GM12878 (cell line): ENCODE measurements around the gene MYL3. TPM values are rescaled to one million over a fixed set of nuclear protein-coding genes. Genes with fewer than 3 reads are reported as not detected.

Experiments used
- ATAC-seq: fragments of 200-7000 bp; cut with Tn5 transposase; 3 replicates; pipeline ENCODE4 v1.9.1; 2020; ENCODE audit warnings: mild to moderate bottlenecking, moderate library complexity
- BruUV-seq: library from RNA; stranded (reverse); fragments of 400-500 nt; replicated peaks from 2 replicates; lab custom pipeline; 2021; lab: Mats Ljungman, UMichigan
- CTCF ChIA-PET: fragments of 300-600 bp; sonication (Branson Sonifier 250); formaldehyde crosslinking; extraction: SDS; loops from one replicate; lab custom pipeline; 2021; ENCODE audit warnings: inconsistent platforms; lab: Yijun Ruan, JAX
- POLR2A ChIA-PET: fragments of 350-600 bp; formaldehyde crosslinking; extraction: SDS; loops from one replicate; lab custom pipeline; 2021; ENCODE audit warnings: inconsistent platforms; lab: Charles Lee
- RAD21 ChIA-PET: fragments of 300-600 bp; sonication (Branson Sonifier 250); formaldehyde crosslinking; loops from one replicate; lab custom pipeline; 2023; ENCODE audit warnings: antibody characterized with exemption; ENCODE audit not compliant: unreplicated experiment; lab: Charles Lee
- SMC1A ChIA-PET: fragments of 300-600 bp; sonication (Branson Sonifier 250); formaldehyde crosslinking; loops from one replicate; lab custom pipeline; 2023; ENCODE audit not compliant: unreplicated experiment, uncharacterized antibody; lab: Charles Lee
- DNase-seq: peaks from one replicate; pipeline ENCODE4 v3.0.0-alpha.2; 2011; ENCODE audit warnings: low read depth, low spot score
- FAIRE-seq: peaks from 3 replicates; lab custom pipeline; 2011; peaks lifted over from hg19 to GRCh38; lab: Jason Lieb, UNC
- H2AFZ ChIP-seq: 2 replicates; pipeline ENCODE4 v1.6.0; 2011; ENCODE audit warnings: low read depth, low read length, control low read depth; ENCODE audit not compliant: control insufficient read depth
- H3K27ac ChIP-seq: 2 replicates; pipeline ENCODE4 v1.5.1; 2011; ENCODE audit warnings: control low read depth; ENCODE audit not compliant: control insufficient read depth, insufficient read depth
- H3K27me3 ChIP-seq, 2 experiments: replicated peaks in 1 of 2; 2 replicates each; pipeline versions ENCODE4 v1.6.0 to v1.6.1; 2011; ENCODE audit warnings: low read length in 1 of 2; ENCODE audit not compliant: control insufficient read depth in 2 of 2, insufficient read depth in 2 of 2
- H3K36me3 ChIP-seq, 2 experiments: 2 replicates each; pipeline ENCODE4 v1.5.1; 2011; ENCODE audit warnings: low read length in 1 of 2; ENCODE audit not compliant: control insufficient read depth in 2 of 2, insufficient read depth in 2 of 2
- H3K4me1 ChIP-seq: 2 replicates; pipeline ENCODE4 v1.6.1; 2011; ENCODE audit warnings: mild to moderate bottlenecking, low read length, moderate library complexity, mixed read lengths; ENCODE audit not compliant: control insufficient read depth, insufficient read depth
- H3K4me2 ChIP-seq: 2 replicates; pipeline ENCODE4 v1.6.0; 2011; ENCODE audit warnings: control low read depth; ENCODE audit not compliant: control insufficient read depth, insufficient read depth
- H3K4me3 ChIP-seq: fragments of 200-600 bp; sonication (generic); 2 replicates; pipeline ENCODE4 v1.5.1; 2016
- H3K79me2 ChIP-seq: 2 replicates; pipeline ENCODE4 v1.6.0; 2011; ENCODE audit warnings: low read length; ENCODE audit not compliant: control insufficient read depth, insufficient read depth
- H3K9ac ChIP-seq: 2 replicates; pipeline ENCODE4 v1.8.0; 2011; ENCODE audit warnings: low read length, control low read depth, mixed read lengths; ENCODE audit not compliant: control insufficient read depth, insufficient read depth
- H3K9me3 ChIP-seq: replicated peaks from 3 replicates; pipeline ENCODE4 v1.5.1; 2011; ENCODE audit warnings: mild to moderate bottlenecking, low read length; ENCODE audit not compliant: control insufficient read depth, insufficient read depth
- H4K20me1 ChIP-seq: 2 replicates; pipeline ENCODE4 v1.6.0; 2011; ENCODE audit not compliant: control insufficient read depth, insufficient read depth
- BACH1 ChIP-seq: fragments of 450-650 bp; IDR thresholded peaks from 2 replicates; pipeline ENCODE4 v1.6.1; 2017; ENCODE audit warnings: mild to moderate bottlenecking, borderline replicate concordance
- POLR2A ChIP-seq: IDR thresholded peaks from 2 replicates; pipeline ENCODE4 v1.6.1; 2011; ENCODE audit warnings: low read depth, mild to moderate bottlenecking, low read length
- WGBS: methylation state at CpG from one replicate; pipeline ENCODE4 v1.1.6; 2016; ENCODE audit warnings: low lambda C conversion rate; ENCODE audit not compliant: insufficient replicate concordance, insufficient coverage; ENCODE audit errors: missing lambda C conversion rate; 5-methylcytosine and 5-hydroxymethylcytosine counted together
- in situ Hi-C: fragments of 300-500 bp; cut with MboI; formaldehyde crosslinking; loops from 9 replicates; pipeline ENCODE4 v1.14.3; 2018; ENCODE audit warnings: mixed read lengths
- intact Hi-C: fragments of 100-400 bp; cut with micrococcal nuclease; formaldehyde crosslinking; loops from one replicate; pipeline ENCODE4 v1.14.2; 2022; ENCODE audit not compliant: unreplicated experiment
- polyA plus RNA-seq, 11 experiments: library from polyadenylated mRNA; depleted of rRNA in 4 of 11; unstranded in 6 of 11; stranded (reverse) in 5 of 11; fragments of >200 nt; fragmentation: Nextera tagmentation in 4 of 11; fragmentation: Illumina TruSeq in 1 of 11; extraction: Ambion mirVana in 4 of 11; extraction: Trizol in 1 of 11; gene quantifications; 1 replicate in 1 of 11; 2 replicates in 10 of 11; pipeline versions ENCODE4 v1.2.1 to v1.2.3, GENCODE V29; 2011 to 2016; ENCODE audit warnings: inconsistent platforms in 2 of 11, missing spikeins in 2 of 11, low read depth in 1 of 11
- total RNA-seq, 4 experiments: library from RNA; depleted of rRNA in 3 of 4; stranded (reverse); fragments of >200 nt in 3 of 4; fragmentation: Illumina TruSeq in 1 of 4; extraction: Trizol in 1 of 4; gene quantifications; 2 replicates each; pipeline versions ENCODE4 v1.2.1 to v1.2.3, GENCODE V29; 2013 to 2021
- TF ChIP-seq, protein P1 (sequence below): IDR thresholded peaks from 2 replicates; pipeline ENCODE4 v1.6.1; 2012; ENCODE audit warnings: mild to moderate bottlenecking, low read depth, low read length

MYL3 gene
- total and polyA plus RNA-seq, 10 of the 15 experiments (the other 5 are each of a cell fraction or from before 2014, with no cell fraction given): 0.40 TPM; not detected in 9

GRCh38 chr3:46849686-46850467, 13.4 kb downstream of the MYL3 start:
- Histone ChIP-seq H3K27ac (no peak overlapping the region), H3K4me2 (no peak overlapping the region), H4K20me1 (no peaks in the 10 kb centered on the region), H3K79me2 (no peaks in the 10 kb centered on the region), H3K4me3 (no peak overlapping the region), H2AFZ (no peak overlapping the region), H3K36me3 (no peaks in the 10 kb centered on the region), H3K4me1 (peaks cover 9% of the 10 kb centered on the region), H3K9ac (no peak overlapping the region), H3K9me3 (no peaks in the 10 kb centered on the region), H3K27me3 (no peaks in the 10 kb centered on the region; a peak in 1 of 4 replicates)
- 13% methylated on average over 7 of the region's 7 CpGs for WGBS
- intact Hi-C loops (no loop called here), in situ Hi-C loops (no loop called here)
- FAIRE-seq: no peak
- ChIA-PET RAD21 (interaction anchor here (1.0 kb wide), 1 partner anchor 10 kb away, joined by 3 read pairs; no protein-coding TSS in a partner anchor), CTCF (interaction anchor here (0.7 to 1.5 kb wide), 8 partner anchors 8 to 144 kb away, joined by 3 to 6 read pairs (median 3); no protein-coding TSS in a partner anchor), POLR2A (interaction anchor here (0.6 kb wide), 1 partner anchor 1458 kb away, joined by 4 read pairs; no protein-coding TSS in a partner anchor), SMC1A (interaction anchor here (1.1 kb wide), 1 partner anchor 220 kb away, joined by 3 read pairs; no protein-coding TSS in a partner anchor)
- no peak for DNase-seq
- TF ChIP-seq BACH1 (no peak), POLR2A (no peak)
- TF ChIP-seq, protein P1, sequence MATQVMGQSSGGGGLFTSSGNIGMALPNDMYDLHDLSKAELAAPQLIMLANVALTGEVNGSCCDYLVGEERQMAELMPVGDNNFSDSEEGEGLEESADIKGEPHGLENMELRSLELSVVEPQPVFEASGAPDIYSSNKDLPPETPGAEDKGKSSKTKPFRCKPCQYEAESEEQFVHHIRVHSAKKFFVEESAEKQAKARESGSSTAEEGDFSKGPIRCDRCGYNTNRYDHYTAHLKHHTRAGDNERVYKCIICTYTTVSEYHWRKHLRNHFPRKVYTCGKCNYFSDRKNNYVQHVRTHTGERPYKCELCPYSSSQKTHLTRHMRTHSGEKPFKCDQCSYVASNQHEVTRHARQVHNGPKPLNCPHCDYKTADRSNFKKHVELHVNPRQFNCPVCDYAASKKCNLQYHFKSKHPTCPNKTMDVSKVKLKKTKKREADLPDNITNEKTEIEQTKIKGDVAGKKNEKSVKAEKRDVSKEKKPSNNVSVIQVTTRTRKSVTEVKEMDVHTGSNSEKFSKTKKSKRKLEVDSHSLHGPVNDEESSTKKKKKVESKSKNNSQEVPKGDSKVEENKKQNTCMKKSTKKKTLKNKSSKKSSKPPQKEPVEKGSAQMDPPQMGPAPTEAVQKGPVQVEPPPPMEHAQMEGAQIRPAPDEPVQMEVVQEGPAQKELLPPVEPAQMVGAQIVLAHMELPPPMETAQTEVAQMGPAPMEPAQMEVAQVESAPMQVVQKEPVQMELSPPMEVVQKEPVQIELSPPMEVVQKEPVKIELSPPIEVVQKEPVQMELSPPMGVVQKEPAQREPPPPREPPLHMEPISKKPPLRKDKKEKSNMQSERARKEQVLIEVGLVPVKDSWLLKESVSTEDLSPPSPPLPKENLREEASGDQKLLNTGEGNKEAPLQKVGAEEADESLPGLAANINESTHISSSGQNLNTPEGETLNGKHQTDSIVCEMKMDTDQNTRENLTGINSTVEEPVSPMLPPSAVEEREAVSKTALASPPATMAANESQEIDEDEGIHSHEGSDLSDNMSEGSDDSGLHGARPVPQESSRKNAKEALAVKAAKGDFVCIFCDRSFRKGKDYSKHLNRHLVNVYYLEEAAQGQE: no peak
- ATAC-seq: no peak
- no TSS peak for BruUV-seq
